ENCODE measurements around the gene HEPACAM2.

HEPACAM2 gene

GRCh38 chr7:93147363-93147762 is 78.9 kb downstream of the HEPACAM2 start:
- DNase-seq (ENCODE audit: low spot score): peak; percentile 17
- TF ChIP-seq CTCF (IDR thresholded peaks at IDR 0.05; ENCODE audit: extremely low read depth, insufficient read depth, missing control alignments): no peak
- in situ Hi-C loops (cut with MboI; ENCODE audit: low pct_unique_long_range_greater_than_20kb, low sequenced_read_pairs, unreplicated experiment): no loop called here

GRCh38 chr7:93146472-93147141 is 79.7 kb downstream of the HEPACAM2 start:
- no peak for DNase-seq (ENCODE audit: low spot score)
- TF ChIP-seq CTCF (IDR thresholded peaks at IDR 0.05; ENCODE audit: extremely low read depth, insufficient read depth, missing control alignments): no peak
- in situ Hi-C loops (cut with MboI; ENCODE audit: low pct_unique_long_range_greater_than_20kb, low sequenced_read_pairs, unreplicated experiment): no loop called here

- no peak for TF ChIP-seq CTCF (IDR thresholded peaks at IDR 0.05; ENCODE audit: extremely low read depth, insufficient read depth, missing control alignments)
- no peak for DNase-seq (ENCODE audit: low spot score)
- in situ Hi-C loops (cut with MboI; ENCODE audit: low pct_unique_long_range_greater_than_20kb, low sequenced_read_pairs, unreplicated experiment): no loop called here
Observed at GRCh38 chr7:93146036-93146435, 80.2 kb downstream of the HEPACAM2 start.

GRCh38 chr7:93145354-93145753 is 80.9 kb downstream of the HEPACAM2 start:
- TF ChIP-seq CTCF (IDR thresholded peaks at IDR 0.05; ENCODE audit: extremely low read depth, insufficient read depth, missing control alignments): no peak
- no peak for DNase-seq (ENCODE audit: low spot score)
- in situ Hi-C loops (cut with MboI; ENCODE audit: low pct_unique_long_range_greater_than_20kb, low sequenced_read_pairs, unreplicated experiment): no loop called here

- DNase-seq (ENCODE audit: low spot score): no peak
- no peak for TF ChIP-seq CTCF (IDR thresholded peaks at IDR 0.05; ENCODE audit: extremely low read depth, insufficient read depth, missing control alignments)
Observed at GRCh38 chr7:93142127-93142526, 84.1 kb downstream of the HEPACAM2 start.

GRCh38 chr7:93140582-93141191 is 85.6 kb downstream of the HEPACAM2 start:
- no peak for DNase-seq (ENCODE audit: low spot score)
- TF ChIP-seq CTCF (IDR thresholded peaks at IDR 0.05; ENCODE audit: extremely low read depth, insufficient read depth, missing control alignments): no peak
- in situ Hi-C loops (cut with MboI; ENCODE audit: low pct_unique_long_range_greater_than_20kb, low sequenced_read_pairs, unreplicated experiment): no loop called here

More at GRCh38 chr7:93142127-93142526, 84.1 kb downstream of the HEPACAM2 start:
- in situ Hi-C loops (cut with MboI; ENCODE audit: low pct_unique_long_range_greater_than_20kb, low sequenced_read_pairs, unreplicated experiment): no loop called here

All from GM13977 (cell line).